Keratinocyte (primary cell): ENCODE measurements around the gene ACP2. TPM values are rescaled to one million over a fixed set of nuclear protein-coding genes. Genes with fewer than 3 reads are reported as not detected.

Experiments used
- DNase-seq: peaks from one replicate; pipeline ENCODE4 v3.0.0-alpha.2; 2011; ENCODE audit warnings: low read depth, missing footprints, low spot score
- FAIRE-seq: peaks from 2 replicates; lab custom pipeline; 2011; peaks lifted over from hg19 to GRCh38; lab: Jason Lieb, UNC
- H2AFZ ChIP-seq: 2 replicates; pipeline ENCODE4 v1.6.0; 2012; ENCODE audit warnings: low read length, control low read depth, inconsistent platforms; ENCODE audit not compliant: control insufficient read depth
- H3K27ac ChIP-seq: 2 replicates; pipeline ENCODE4 v1.5.1; 2011; ENCODE audit warnings: low read length; ENCODE audit not compliant: control insufficient read depth, insufficient read depth
- H3K27me3 ChIP-seq: 3 replicates; pipeline ENCODE4 v1.6.0; 2011; ENCODE audit warnings: low read length; ENCODE audit not compliant: control insufficient read depth, insufficient read depth; ENCODE audit errors: extremely low read depth
- H3K36me3 ChIP-seq, 2 experiments: 2 replicates in 1 of 2; 3 replicates in 1 of 2; pipeline ENCODE4 v1.5.1; 2011; ENCODE audit warnings: low read length in 2 of 2, mild to moderate bottlenecking in 1 of 2; ENCODE audit not compliant: control insufficient read depth in 2 of 2, insufficient read depth in 2 of 2; ENCODE audit errors: extremely low read depth in 1 of 2
- H3K4me1 ChIP-seq: 3 replicates; pipeline ENCODE4 v1.5.1; 2011; ENCODE audit warnings: low read length; ENCODE audit not compliant: control insufficient read depth, insufficient read depth; ENCODE audit errors: extremely low read depth
- H3K4me2 ChIP-seq: 3 replicates; pipeline ENCODE4 v1.6.0; 2011; ENCODE audit warnings: low read depth, low read length; ENCODE audit not compliant: control insufficient read depth, insufficient read depth; ENCODE audit errors: extremely low read depth
- H3K4me3 ChIP-seq, 3 experiments: fragments of 200-600 bp in 1 of 3; sonication (generic) in 1 of 3; 2 replicates in 2 of 3; 3 replicates in 1 of 3; pipeline ENCODE4 v1.5.1; 2011 to 2016; ENCODE audit warnings: low read length in 3 of 3, mild to moderate bottlenecking in 3 of 3, control low read depth in 2 of 3, inconsistent platforms in 1 of 3, low read depth in 1 of 3, mixed read lengths in 1 of 3, mixed run types in 1 of 3, moderate library complexity in 1 of 3; ENCODE audit not compliant: control insufficient read depth in 2 of 3, insufficient read depth in 2 of 3; ENCODE audit errors: extremely low read depth in 1 of 3
- H3K79me2 ChIP-seq: 2 replicates; pipeline ENCODE4 v1.6.0; 2012; ENCODE audit warnings: low read length; ENCODE audit not compliant: control insufficient read depth, insufficient read depth
- H3K9ac ChIP-seq: 3 replicates; pipeline ENCODE4 v1.6.0; 2011; ENCODE audit warnings: low read length; ENCODE audit not compliant: control insufficient read depth, insufficient read depth; ENCODE audit errors: extremely low read depth
- H3K9me1 ChIP-seq: 3 replicates; pipeline ENCODE4 v1.6.0; 2011; ENCODE audit warnings: low read length; ENCODE audit not compliant: control insufficient read depth, insufficient read depth; ENCODE audit errors: extremely low read depth
- H3K9me3 ChIP-seq: 2 replicates; pipeline ENCODE4 v1.5.1; 2012; ENCODE audit warnings: low read depth, low read length; ENCODE audit not compliant: control insufficient read depth
- H4K20me1 ChIP-seq: 3 replicates; pipeline ENCODE4 v1.6.0; 2011; ENCODE audit warnings: low read length; ENCODE audit not compliant: control insufficient read depth, insufficient read depth; ENCODE audit errors: extremely low read depth
- CTCF ChIP-seq, 3 experiments: IDR thresholded peaks in 1 of 3; conservative IDR thresholded peaks in 1 of 3; optimal IDR thresholded peaks in 1 of 3; 2 replicates in 2 of 3; 3 replicates in 1 of 3; pipeline versions ENCODE3 to v1.5.1; 2011; ENCODE audit warnings: low read length in 3 of 3, mild to moderate bottlenecking in 3 of 3, moderate library complexity in 2 of 3, control low read depth in 1 of 3, inconsistent platforms in 1 of 3; ENCODE audit not compliant: insufficient read depth in 2 of 3; ENCODE audit errors: extremely low read depth in 1 of 3
- EZH2 ChIP-seq: IDR thresholded peaks from one replicate; pipeline ENCODE4 v1.6.1; 2012; ENCODE audit warnings: inconsistent platforms, mild to moderate bottlenecking, low read length, moderate library complexity
- dilution Hi-C: fragments of 300-500 bp; cut with MboI; formaldehyde crosslinking; loops from one replicate; pipeline ENCODE4 v1.7.0; 2020; ENCODE audit warnings: low sequenced_read_pairs; ENCODE audit not compliant: extremely low pct_ligation_motif_present
- polyA plus RNA-seq, 5 experiments: library from polyadenylated mRNA; depleted of rRNA in 3 of 5; stranded (reverse) in 3 of 5; stranded (forward) in 1 of 5; unstranded in 1 of 5; fragments of >200 nt; gene quantifications; 1 replicate in 1 of 5; 2 replicates in 3 of 5; 3 replicates in 1 of 5; pipeline versions ENCODE4 v1.2.1 to v1.2.3, GENCODE V29; 2011 to 2012; ENCODE audit warnings: missing spikeins in 2 of 5, low read depth in 1 of 5, low replicate concordance in 1 of 5

ACP2 gene
- polyA plus RNA-seq, 1 donor (not counting 4 experiments of a cell fraction or from before 2014, with no cell fraction given), result 11.5 TPM

- Histone ChIP-seq H3K4me2 (no peak overlapping the region), H3K9me3 (no peaks in the 10 kb centered on the region), H3K79me2 (no peaks in the 10 kb centered on the region), H3K36me3 (peaks cover 34 to 40% of the 10 kb centered on the region in 2 experiments), H3K9ac (no peak overlapping the region), H2AFZ (no peak overlapping the region), H3K4me1 (no peaks in the 10 kb centered on the region), H3K27me3 (no peaks in the 10 kb centered on the region), H3K27ac (no peak overlapping the region), H3K4me3 (no peak overlapping the region), H3K9me1 (no peaks in the 10 kb centered on the region), H4K20me1 (no peaks in the 10 kb centered on the region)
- TF ChIP-seq CTCF (optimal IDR thresholded peaks at IDR 0.05 in 1 of 3, IDR thresholded peaks at IDR 0.05 in 1 of 3, conservative IDR thresholded peaks at IDR 0.05 in 1 of 3; ENCODE audit: extremely low read depth in 1 of 3, insufficient read depth in 2 of 3, low read length in 3 of 3), result no peak
- TF ChIP-seq EZH2, result no peak
- FAIRE-seq, result no peak
- dilution Hi-C loops, result no loop called here
- no peak for DNase-seq
These were observed 35.5 kb upstream of the ACP2 start for GRCh38 chr11:47284151-47284550.

GRCh38 chr11:47282462-47282861, 33.8 kb upstream of the ACP2 start:
- Histone ChIP-seq H3K9ac (no peak overlapping the region), H4K20me1 (no peaks in the 10 kb centered on the region), H2AFZ (no peak overlapping the region), H3K79me2 (no peaks in the 10 kb centered on the region), H3K9me3 (no peaks in the 10 kb centered on the region), H3K27me3 (no peaks in the 10 kb centered on the region), H3K9me1 (no peaks in the 10 kb centered on the region), H3K4me2 (no peak overlapping the region), H3K36me3 (peaks cover 23 to 35% of the 10 kb centered on the region in 2 experiments), H3K4me1 (no peaks in the 10 kb centered on the region), H3K4me3 (no peak overlapping the region), H3K27ac (no peak overlapping the region)
- TF ChIP-seq EZH2 (no peak), CTCF (optimal IDR thresholded peaks at IDR 0.05 in 1 of 3, IDR thresholded peaks at IDR 0.05 in 1 of 3, conservative IDR thresholded peaks at IDR 0.05 in 1 of 3; ENCODE audit: extremely low read depth in 1 of 3, insufficient read depth in 2 of 3, low read length in 3 of 3) (no peak)
- dilution Hi-C loops, result no loop called here
- no peak for DNase-seq
- FAIRE-seq, result no peak
